GM23338 (cell line): Measurements from ENCODE around the gene MAVS. TPM values are rescaled to one million over a fixed set of nuclear protein-coding genes. Genes with fewer than 3 reads are reported as not detected.

ENCODE experiments used
- ATAC-seq: fragments of 200-7000 bp; cut with Tn5 transposase; 3 replicates; pipeline ENCODE4 v1.9.1; 2020
- DNase-seq: peaks from one replicate; pipeline ENCODE4 v3.0.0-alpha.2; 2015; ENCODE audit warnings: low spot score
- H2AFZ ChIP-seq: fragments of 200-600 bp; sonication (generic); 2 replicates; pipeline ENCODE4 v1.8.0; 2016; ENCODE audit warnings: antibody characterized with exemption, mild to moderate bottlenecking, moderate library complexity
- H3F3A ChIP-seq: fragments of 200-600 bp; sonication (generic); replicated peaks from 2 replicates; pipeline ENCODE4 v1.8.0; 2017; ENCODE audit warnings: antibody characterized with exemption, mixed run types, low read depth
- H3K27ac ChIP-seq: fragments of 200-600 bp; sonication (generic); 2 replicates; pipeline ENCODE4 v1.6.1; 2016; ENCODE audit warnings: low read depth
- H3K27me3 ChIP-seq: fragments of 200-600 bp; sonication (generic); 2 replicates; pipeline ENCODE4 v1.8.0; 2016; ENCODE audit warnings: mild to moderate bottlenecking, mixed run types, moderate library complexity; ENCODE audit not compliant: insufficient read depth
- H3K36me3 ChIP-seq: fragments of 200-600 bp; sonication (generic); 2 replicates; pipeline ENCODE4 v1.8.0; 2016; ENCODE audit warnings: mild to moderate bottlenecking; ENCODE audit not compliant: insufficient read depth
- H3K4me1 ChIP-seq: fragments of 200-600 bp; sonication (generic); 2 replicates; pipeline ENCODE4 v1.8.0; 2016; ENCODE audit warnings: mild to moderate bottlenecking, moderate library complexity; ENCODE audit not compliant: insufficient read depth
- H3K4me2 ChIP-seq: fragments of 200-600 bp; sonication (generic); 2 replicates; pipeline ENCODE4 v1.7.1; 2017; ENCODE audit warnings: mixed run types
- H3K4me3 ChIP-seq: fragments of 200-600 bp; sonication (generic); 2 replicates; pipeline ENCODE4 v1.6.1; 2016; ENCODE audit warnings: mixed run types
- H3K79me2 ChIP-seq: fragments of 200-600 bp; sonication (generic); replicated peaks from 2 replicates; pipeline ENCODE4 v1.8.0; 2017; ENCODE audit warnings: mild to moderate bottlenecking; ENCODE audit not compliant: insufficient read depth
- H3K9me2 ChIP-seq: fragments of 200-600 bp; sonication (generic); 2 replicates; pipeline ENCODE4 v1.8.0; 2017; ENCODE audit not compliant: insufficient read depth
- H4K20me1 ChIP-seq: fragments of 200-600 bp; sonication (generic); replicated peaks from 2 replicates; pipeline ENCODE4 v1.8.0; 2017; ENCODE audit warnings: mild to moderate bottlenecking; ENCODE audit not compliant: insufficient read depth
- H3K27ac Mint-ChIP-seq: 2 replicates; pipeline ENCODE4 v1.8.0; 2020; ENCODE audit warnings: inconsistent platforms, mild to moderate bottlenecking, moderate library complexity, mixed read lengths
- H3K27me3 Mint-ChIP-seq: 3 replicates; pipeline ENCODE4 v1.8.0; 2022; ENCODE audit warnings: low read depth, mild to moderate bottlenecking, moderate library complexity, mixed read lengths, inconsistent platforms; ENCODE audit not compliant: insufficient read depth, poor library complexity
- H3K36me3 Mint-ChIP-seq: 3 replicates; pipeline ENCODE4 v1.8.0; 2021; ENCODE audit warnings: low read depth, mild to moderate bottlenecking, inconsistent platforms, moderate library complexity, mixed read lengths
- H3K4me1 Mint-ChIP-seq: 3 replicates; pipeline ENCODE4 v1.8.0; 2020; ENCODE audit warnings: mild to moderate bottlenecking, inconsistent platforms, mixed read lengths
- H3K4me3 Mint-ChIP-seq: 3 replicates; pipeline ENCODE4 v1.8.0; 2021; ENCODE audit warnings: moderate library complexity, mild to moderate bottlenecking, inconsistent platforms, mixed read lengths
- H3K9me3 Mint-ChIP-seq: 3 replicates; pipeline ENCODE4 v1.8.0; 2020; ENCODE audit warnings: moderate library complexity, mild to moderate bottlenecking, inconsistent platforms, mixed read lengths
- CREB1 ChIP-seq: fragments of 250-450 bp; sonication (Bioruptor Pico); IDR thresholded peaks from 2 replicates; pipeline ENCODE4 v1.5.0; 2020; ENCODE audit warnings: low read depth, mild to moderate bottlenecking, moderate library complexity
- EZH2 ChIP-seq: fragments of 200-600 bp; sonication (generic); IDR thresholded peaks from one replicate; pipeline ENCODE4 v1.8.0; 2017; ENCODE audit warnings: antibody characterized with exemption, mild to moderate bottlenecking, low read depth; ENCODE audit not compliant: unreplicated experiment
- EZH2phosphoT487 ChIP-seq: fragments of 200-600 bp; sonication (generic); IDR thresholded peaks from one replicate; pipeline ENCODE4 v1.8.1; 2018; ENCODE audit warnings: antibody characterized with exemption; ENCODE audit not compliant: unreplicated experiment
- JUNB ChIP-seq: IDR thresholded peaks from one replicate; pipeline ENCODE4 v1.6.1; 2016; ENCODE audit warnings: antibody characterized with exemption; ENCODE audit not compliant: unreplicated experiment
- NANOG ChIP-seq: IDR thresholded peaks from 2 replicates; pipeline ENCODE4 v1.6.1; 2016; ENCODE audit warnings: antibody characterized with exemption, borderline replicate concordance
- POLR2AphosphoS5 ChIP-seq: IDR thresholded peaks from 2 replicates; pipeline ENCODE4 v1.6.1; 2016; ENCODE audit warnings: antibody characterized with exemption, low read depth
- STAT1 ChIP-seq: IDR thresholded peaks from one replicate; pipeline ENCODE4 v1.6.1; 2016; ENCODE audit warnings: antibody characterized with exemption; ENCODE audit not compliant: unreplicated experiment
- ZNF114 ChIP-seq: fragments of 250-450 bp; sonication (Bioruptor Pico); IDR thresholded peaks from 2 replicates; pipeline ENCODE4 v1.5.0; 2020; ENCODE audit warnings: mild to moderate bottlenecking, moderate library complexity
- ZNF331 ChIP-seq: fragments of 250-450 bp; sonication (Bioruptor Pico); IDR thresholded peaks from 2 replicates; pipeline ENCODE4 v1.5.0; 2020; ENCODE audit warnings: low read depth, mild to moderate bottlenecking, moderate library complexity
- polyA plus RNA-seq: library from polyadenylated mRNA; unstranded; fragments of >200 nt; fragmentation: Nextera tagmentation; extraction: Ambion mirVana; gene quantifications from 2 replicates; pipeline ENCODE4 v1.2.1, GENCODE V29; 2016
- total RNA-seq: library from RNA; depleted of rRNA; stranded (reverse); fragments of >200 nt; shearing (Covaris generic); gene quantifications from 2 replicates; pipeline ENCODE4 v1.2.3, GENCODE V29; 2014
- TF ChIP-seq, protein P1 (sequence below): IDR thresholded peaks from 2 replicates; pipeline ENCODE4 v1.6.1; 2016; ENCODE audit warnings: antibody characterized with exemption
- TF ChIP-seq, protein P2 (sequence below): IDR thresholded peaks from one replicate; pipeline ENCODE4 v1.6.1; 2018; ENCODE audit warnings: antibody characterized with exemption; ENCODE audit not compliant: unreplicated experiment
- TF ChIP-seq, protein P3 (sequence below): fragments of 250-450 bp; sonication (Bioruptor Pico); IDR thresholded peaks from 2 replicates; pipeline ENCODE4 v1.5.0; 2020; ENCODE audit warnings: mild to moderate bottlenecking, moderate library complexity
- TF ChIP-seq, protein P4 (sequence below), 2 experiments: fragments of 200-600 bp in 1 of 2; sonication (generic) in 1 of 2; conservative IDR thresholded peaks; 2 replicates each; pipeline versions ENCODE4 v1.5.1 to v1.6.1; 2016 to 2017; ENCODE audit warnings: antibody characterized with exemption in 2 of 2, low read depth in 2 of 2, mild to moderate bottlenecking in 2 of 2, moderate library complexity in 1 of 2

MAVS gene
- total and polyA plus RNA-seq, 2 experiments from 2014 or later, result 5.2 to 21.8 TPM

DNA sequence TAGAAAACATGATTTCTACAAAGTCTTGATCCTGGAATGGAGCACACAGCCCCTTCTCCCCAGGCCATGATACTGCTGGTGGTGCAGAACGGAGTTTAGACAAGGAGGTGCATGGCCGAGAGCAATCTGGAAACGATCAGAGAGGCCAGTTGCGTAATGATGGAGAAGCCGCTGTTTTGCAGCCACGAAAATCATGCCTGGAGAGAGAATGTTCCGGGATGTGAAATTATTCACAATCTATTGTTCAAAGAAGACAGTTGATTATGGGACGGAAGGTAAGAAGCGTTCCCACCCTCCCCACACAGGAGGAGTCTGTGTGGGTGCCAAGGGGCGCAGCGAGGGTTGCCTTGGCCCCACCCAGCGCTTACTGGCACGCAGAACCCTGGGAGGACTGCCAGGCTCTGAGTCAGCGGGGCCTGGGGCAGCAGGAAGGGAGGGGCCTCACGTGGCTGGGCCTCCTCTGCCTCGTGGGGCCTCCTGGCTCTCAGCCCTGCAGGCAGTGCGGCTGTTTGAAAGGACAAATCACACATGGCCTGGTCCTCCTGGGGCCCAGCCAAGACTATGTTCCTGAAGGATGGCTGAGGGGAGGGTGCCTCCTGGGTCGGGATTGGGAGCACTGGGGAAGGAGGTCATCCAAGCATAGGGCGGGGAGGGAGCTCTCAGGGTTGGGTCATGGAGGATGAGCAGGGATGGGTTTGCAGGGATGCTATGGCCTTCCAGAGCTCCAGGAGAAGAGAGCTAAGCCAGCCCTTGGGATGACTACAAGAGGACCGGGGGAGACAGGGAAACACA lies 35.0 kb upstream of the MAVS start:
- Mint-ChIP-seq H3K36me3 (no peaks in the 10 kb centered on the region; the same call in 2 of the 3 replicates), H3K9me3 (no peaks in the 10 kb centered on the region; the same call in 2 of the 3 replicates), H3K4me1 (peaks cover 29% of the 10 kb centered on the region), H3K4me3 (no peak overlapping the region; the same call in 2 of the 3 replicates), H3K27ac (no peak overlapping the region), H3K27me3 (peaks cover 11% of the 10 kb centered on the region)
- Histone ChIP-seq H3F3A (peaks cover 4% of the 10 kb centered on the region; the same call in 1 of the 2 replicates), H3K9me2 (no peaks in the 10 kb centered on the region), H2AFZ (no peak overlapping the region), H3K4me3 (no peak overlapping the region), H3K4me1 (peaks cover 24% of the 10 kb centered on the region), H3K27me3 (no peaks in the 10 kb centered on the region), H4K20me1 (no peaks in the 10 kb centered on the region), H3K4me2 (no peak overlapping the region), H3K79me2 (no peaks in the 10 kb centered on the region), H3K27ac (no peak overlapping the region), H3K36me3 (no peaks in the 10 kb centered on the region)
- DNase-seq (no peak), ATAC-seq (peak; percentile 14; the same call in 2 of the 3 replicates)
- TF ChIP-seq, protein P1, sequence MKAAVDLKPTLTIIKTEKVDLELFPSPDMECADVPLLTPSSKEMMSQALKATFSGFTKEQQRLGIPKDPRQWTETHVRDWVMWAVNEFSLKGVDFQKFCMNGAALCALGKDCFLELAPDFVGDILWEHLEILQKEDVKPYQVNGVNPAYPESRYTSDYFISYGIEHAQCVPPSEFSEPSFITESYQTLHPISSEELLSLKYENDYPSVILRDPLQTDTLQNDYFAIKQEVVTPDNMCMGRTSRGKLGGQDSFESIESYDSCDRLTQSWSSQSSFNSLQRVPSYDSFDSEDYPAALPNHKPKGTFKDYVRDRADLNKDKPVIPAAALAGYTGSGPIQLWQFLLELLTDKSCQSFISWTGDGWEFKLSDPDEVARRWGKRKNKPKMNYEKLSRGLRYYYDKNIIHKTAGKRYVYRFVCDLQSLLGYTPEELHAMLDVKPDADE, result no peak
- TF ChIP-seq POLR2AphosphoS5 (no peak), NANOG (no peak), ZNF331 (CRISPR knock-in tag) (no peak), CREB1 (CRISPR knock-in tag) (no peak), EZH2 (no peak), EZH2phosphoT487 (no peak), JUNB (no peak), ZNF114 (CRISPR knock-in tag) (no peak), STAT1 (no peak)
- TF ChIP-seq, protein P2, sequence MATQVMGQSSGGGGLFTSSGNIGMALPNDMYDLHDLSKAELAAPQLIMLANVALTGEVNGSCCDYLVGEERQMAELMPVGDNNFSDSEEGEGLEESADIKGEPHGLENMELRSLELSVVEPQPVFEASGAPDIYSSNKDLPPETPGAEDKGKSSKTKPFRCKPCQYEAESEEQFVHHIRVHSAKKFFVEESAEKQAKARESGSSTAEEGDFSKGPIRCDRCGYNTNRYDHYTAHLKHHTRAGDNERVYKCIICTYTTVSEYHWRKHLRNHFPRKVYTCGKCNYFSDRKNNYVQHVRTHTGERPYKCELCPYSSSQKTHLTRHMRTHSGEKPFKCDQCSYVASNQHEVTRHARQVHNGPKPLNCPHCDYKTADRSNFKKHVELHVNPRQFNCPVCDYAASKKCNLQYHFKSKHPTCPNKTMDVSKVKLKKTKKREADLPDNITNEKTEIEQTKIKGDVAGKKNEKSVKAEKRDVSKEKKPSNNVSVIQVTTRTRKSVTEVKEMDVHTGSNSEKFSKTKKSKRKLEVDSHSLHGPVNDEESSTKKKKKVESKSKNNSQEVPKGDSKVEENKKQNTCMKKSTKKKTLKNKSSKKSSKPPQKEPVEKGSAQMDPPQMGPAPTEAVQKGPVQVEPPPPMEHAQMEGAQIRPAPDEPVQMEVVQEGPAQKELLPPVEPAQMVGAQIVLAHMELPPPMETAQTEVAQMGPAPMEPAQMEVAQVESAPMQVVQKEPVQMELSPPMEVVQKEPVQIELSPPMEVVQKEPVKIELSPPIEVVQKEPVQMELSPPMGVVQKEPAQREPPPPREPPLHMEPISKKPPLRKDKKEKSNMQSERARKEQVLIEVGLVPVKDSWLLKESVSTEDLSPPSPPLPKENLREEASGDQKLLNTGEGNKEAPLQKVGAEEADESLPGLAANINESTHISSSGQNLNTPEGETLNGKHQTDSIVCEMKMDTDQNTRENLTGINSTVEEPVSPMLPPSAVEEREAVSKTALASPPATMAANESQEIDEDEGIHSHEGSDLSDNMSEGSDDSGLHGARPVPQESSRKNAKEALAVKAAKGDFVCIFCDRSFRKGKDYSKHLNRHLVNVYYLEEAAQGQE, result no peak
- TF ChIP-seq, protein P3, sequence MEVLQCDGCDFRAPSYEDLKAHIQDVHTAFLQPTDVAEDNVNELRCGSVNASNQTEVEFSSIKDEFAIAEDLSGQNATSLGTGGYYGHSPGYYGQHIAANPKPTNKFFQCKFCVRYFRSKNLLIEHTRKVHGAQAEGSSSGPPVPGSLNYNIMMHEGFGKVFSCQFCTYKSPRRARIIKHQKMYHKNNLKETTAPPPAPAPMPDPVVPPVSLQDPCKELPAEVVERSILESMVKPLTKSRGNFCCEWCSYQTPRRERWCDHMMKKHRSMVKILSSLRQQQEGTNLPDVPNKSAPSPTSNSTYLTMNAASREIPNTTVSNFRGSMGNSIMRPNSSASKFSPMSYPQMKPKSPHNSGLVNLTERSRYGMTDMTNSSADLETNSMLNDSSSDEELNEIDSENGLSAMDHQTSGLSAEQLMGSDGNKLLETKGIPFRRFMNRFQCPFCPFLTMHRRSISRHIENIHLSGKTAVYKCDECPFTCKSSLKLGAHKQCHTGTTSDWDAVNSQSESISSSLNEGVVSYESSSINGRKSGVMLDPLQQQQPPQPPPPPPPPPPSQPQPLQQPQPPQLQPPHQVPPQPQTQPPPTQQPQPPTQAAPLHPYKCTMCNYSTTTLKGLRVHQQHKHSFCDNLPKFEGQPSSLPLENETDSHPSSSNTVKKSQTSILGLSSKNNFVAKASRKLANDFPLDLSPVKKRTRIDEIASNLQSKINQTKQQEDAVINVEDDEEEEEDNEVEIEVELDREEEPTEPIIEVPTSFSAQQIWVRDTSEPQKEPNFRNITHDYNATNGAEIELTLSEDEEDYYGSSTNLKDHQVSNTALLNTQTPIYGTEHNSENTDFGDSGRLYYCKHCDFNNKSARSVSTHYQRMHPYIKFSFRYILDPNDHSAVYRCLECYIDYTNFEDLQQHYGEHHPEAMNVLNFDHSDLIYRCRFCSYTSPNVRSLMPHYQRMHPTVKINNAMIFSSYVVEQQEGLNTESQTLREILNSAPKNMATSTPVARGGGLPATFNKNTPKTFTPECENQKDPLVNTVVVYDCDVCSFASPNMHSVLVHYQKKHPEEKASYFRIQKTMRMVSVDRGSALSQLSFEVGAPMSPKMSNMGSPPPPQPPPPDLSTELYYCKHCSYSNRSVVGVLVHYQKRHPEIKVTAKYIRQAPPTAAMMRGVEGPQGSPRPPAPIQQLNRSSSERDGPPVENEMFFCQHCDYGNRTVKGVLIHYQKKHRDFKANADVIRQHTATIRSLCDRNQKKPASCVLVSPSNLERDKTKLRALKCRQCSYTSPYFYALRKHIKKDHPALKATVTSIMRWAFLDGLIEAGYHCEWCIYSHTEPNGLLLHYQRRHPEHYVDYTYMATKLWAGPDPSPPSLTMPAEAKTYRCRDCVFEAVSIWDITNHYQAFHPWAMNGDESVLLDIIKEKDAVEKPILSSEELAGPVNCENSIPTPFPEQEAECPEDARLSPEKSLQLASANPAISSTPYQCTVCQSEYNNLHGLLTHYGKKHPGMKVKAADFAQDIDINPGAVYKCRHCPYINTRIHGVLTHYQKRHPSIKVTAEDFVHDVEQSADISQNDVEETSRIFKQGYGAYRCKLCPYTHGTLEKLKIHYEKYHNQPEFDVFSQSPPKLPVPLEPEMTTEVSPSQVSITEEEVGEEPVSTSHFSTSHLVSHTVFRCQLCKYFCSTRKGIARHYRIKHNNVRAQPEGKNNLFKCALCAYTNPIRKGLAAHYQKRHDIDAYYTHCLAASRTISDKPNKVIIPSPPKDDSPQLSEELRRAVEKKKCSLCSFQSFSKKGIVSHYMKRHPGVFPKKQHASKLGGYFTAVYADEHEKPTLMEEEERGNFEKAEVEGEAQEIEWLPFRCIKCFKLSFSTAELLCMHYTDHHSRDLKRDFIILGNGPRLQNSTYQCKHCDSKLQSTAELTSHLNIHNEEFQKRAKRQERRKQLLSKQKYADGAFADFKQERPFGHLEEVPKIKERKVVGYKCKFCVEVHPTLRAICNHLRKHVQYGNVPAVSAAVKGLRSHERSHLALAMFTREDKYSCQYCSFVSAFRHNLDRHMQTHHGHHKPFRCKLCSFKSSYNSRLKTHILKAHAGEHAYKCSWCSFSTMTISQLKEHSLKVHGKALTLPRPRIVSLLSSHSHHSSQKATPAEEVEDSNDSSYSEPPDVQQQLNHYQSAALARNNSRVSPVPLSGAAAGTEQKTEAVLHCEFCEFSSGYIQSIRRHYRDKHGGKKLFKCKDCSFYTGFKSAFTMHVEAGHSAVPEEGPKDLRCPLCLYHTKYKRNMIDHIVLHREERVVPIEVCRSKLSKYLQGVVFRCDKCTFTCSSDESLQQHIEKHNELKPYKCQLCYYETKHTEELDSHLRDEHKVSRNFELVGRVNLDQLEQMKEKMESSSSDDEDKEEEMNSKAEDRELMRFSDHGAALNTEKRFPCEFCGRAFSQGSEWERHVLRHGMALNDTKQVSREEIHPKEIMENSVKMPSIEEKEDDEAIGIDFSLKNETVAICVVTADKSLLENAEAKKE (CRISPR knock-in tag), result no peak
- TF ChIP-seq, protein P4, sequence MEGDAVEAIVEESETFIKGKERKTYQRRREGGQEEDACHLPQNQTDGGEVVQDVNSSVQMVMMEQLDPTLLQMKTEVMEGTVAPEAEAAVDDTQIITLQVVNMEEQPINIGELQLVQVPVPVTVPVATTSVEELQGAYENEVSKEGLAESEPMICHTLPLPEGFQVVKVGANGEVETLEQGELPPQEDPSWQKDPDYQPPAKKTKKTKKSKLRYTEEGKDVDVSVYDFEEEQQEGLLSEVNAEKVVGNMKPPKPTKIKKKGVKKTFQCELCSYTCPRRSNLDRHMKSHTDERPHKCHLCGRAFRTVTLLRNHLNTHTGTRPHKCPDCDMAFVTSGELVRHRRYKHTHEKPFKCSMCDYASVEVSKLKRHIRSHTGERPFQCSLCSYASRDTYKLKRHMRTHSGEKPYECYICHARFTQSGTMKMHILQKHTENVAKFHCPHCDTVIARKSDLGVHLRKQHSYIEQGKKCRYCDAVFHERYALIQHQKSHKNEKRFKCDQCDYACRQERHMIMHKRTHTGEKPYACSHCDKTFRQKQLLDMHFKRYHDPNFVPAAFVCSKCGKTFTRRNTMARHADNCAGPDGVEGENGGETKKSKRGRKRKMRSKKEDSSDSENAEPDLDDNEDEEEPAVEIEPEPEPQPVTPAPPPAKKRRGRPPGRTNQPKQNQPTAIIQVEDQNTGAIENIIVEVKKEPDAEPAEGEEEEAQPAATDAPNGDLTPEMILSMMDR (conservative IDR thresholded peaks at IDR 0.05; ENCODE audit: low read depth in 2 of 2), result no peak
